GM12878 (cell line): ENCODE measurements around the gene NIN.

ENCODE experiments used
- BRCA1 ChIP-seq: IDR thresholded peaks from 2 replicates; pipeline ENCODE4 v1.6.1; 2011; ENCODE audit warnings: low read depth, low read length, improper control_type of control experiment
- CREB1 ChIP-seq: IDR thresholded peaks from 2 replicates; pipeline ENCODE4 v1.6.1; 2012; ENCODE audit warnings: low read depth, mild to moderate bottlenecking, inconsistent platforms
- EZH2 ChIP-seq: IDR thresholded peaks from 2 replicates; pipeline ENCODE4 v1.6.1; 2012; ENCODE audit warnings: low read depth, mild to moderate bottlenecking, control low read depth, inconsistent platforms, low read length, borderline replicate concordance; ENCODE audit not compliant: control insufficient read depth
- NFIC ChIP-seq: IDR thresholded peaks from 2 replicates; pipeline ENCODE4 v1.6.1; 2012; ENCODE audit warnings: low read depth, mild to moderate bottlenecking, inconsistent platforms, low read length, moderate library complexity
- SP1 ChIP-seq: IDR thresholded peaks from one replicate; pipeline ENCODE4 v1.6.1; 2011; ENCODE audit warnings: low read depth, low read length
- SUPT20H ChIP-seq: IDR thresholded peaks from 2 replicates; pipeline ENCODE4 v1.6.1; 2011; ENCODE audit warnings: low read depth, mild to moderate bottlenecking, low read length, moderate library complexity, borderline replicate concordance; ENCODE audit not compliant: control insufficient read depth
- TCF12 ChIP-seq: IDR thresholded peaks from 2 replicates; pipeline ENCODE4 v1.6.1; 2011; ENCODE audit warnings: low read depth, mild to moderate bottlenecking, low read length
- ZNF274 ChIP-seq: IDR thresholded peaks from one replicate; pipeline ENCODE4 v1.8.0; 2011; ENCODE audit not compliant: insufficient read length, insufficient read depth

DNA sequence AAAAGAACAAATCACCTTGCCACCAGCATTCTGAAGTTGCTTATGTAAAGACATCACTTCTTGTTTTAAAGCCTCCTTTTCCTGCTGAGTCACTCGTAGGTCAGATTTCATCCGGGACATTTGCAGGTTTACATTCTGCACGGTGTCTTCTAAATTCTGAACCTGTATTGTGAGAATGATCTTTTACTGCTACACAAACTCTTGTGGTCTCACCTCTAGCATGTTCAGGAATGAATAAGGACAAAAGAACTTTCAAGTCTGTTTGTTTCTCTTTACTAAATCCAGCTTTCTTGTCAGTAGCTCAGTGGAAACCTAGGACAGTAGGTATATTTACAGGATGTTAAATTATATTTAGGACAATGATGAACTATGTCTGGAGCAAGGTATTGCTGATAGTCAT lies 89.4 kb downstream of the NIN start:
- no peak for TF ChIP-seq EZH2
- no peak for TF ChIP-seq ZNF274
- TF ChIP-seq SP1, result no peak
- TF ChIP-seq NFIC, result no peak
- no peak for TF ChIP-seq CREB1
- TF ChIP-seq SUPT20H, result no peak
- TF ChIP-seq TCF12, result no peak
- TF ChIP-seq BRCA1, result no peak
